HG03520 (cell line): ENCODE data around the gene C10orf71.
A peak's percentile ranks its signal among the peaks of the same experiment; 100 is the strongest.

Experiments
- ATAC-seq: cut with Tn5 transposase; IDR thresholded peaks from one replicate; pipeline ENCODE4 v1.9.1; 2021; ENCODE audit warnings: mild to moderate bottlenecking, moderate library complexity; ENCODE audit not compliant: unreplicated experiment

C10orf71 gene

DNA sequence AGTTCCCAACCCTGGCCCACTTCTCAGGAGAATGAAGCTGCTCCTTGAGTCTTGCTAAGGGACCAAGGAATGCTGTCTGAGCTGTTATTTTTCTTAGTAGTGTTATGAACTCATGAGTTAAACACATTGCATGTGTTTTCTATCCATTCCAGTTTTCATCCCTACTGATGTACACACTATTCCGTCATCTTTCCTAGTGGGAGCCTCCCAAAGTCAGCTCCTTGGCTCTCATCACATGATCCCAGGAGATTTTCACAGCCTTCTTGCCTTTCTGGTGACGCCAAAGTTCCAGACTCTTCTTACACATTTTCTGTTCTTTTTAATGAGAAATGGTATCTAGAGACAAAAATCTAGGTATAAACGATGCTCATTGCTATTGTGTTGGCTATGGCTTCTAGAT is 8.4 kb upstream of the C10orf71 start:
- no peak for ATAC-seq

DNA sequence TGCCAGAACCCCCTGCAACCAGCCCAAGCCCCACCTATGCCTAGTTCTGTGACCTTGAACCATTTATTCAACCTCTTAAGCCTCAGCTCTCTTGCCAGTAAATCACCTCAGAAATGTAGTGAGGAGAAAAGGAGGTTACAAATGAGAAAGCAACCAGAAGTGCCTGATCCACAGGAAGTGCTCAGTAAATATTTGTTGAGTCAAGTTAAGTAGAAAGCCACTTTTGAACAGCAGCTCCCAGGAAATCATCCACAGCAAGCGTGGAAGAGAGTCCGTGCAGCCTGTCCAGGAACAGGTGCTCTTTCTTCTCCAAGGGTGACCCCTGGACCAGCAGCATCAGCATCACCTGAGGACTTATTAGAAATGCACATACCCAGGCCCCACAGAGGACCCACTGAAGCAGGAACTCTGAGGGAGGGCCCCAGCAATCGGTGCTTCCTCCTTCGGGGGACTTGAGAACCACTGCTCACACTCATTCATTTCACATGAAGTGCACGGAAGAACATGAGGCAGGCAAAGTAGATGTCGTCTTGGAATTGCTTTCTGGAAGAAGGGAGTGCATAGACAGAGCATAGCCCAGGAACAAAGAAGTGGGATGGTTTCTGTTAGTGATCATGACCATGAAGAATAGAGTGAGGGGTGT is 6.3 kb upstream of the C10orf71 start:
- ATAC-seq, result no peak

DNA sequence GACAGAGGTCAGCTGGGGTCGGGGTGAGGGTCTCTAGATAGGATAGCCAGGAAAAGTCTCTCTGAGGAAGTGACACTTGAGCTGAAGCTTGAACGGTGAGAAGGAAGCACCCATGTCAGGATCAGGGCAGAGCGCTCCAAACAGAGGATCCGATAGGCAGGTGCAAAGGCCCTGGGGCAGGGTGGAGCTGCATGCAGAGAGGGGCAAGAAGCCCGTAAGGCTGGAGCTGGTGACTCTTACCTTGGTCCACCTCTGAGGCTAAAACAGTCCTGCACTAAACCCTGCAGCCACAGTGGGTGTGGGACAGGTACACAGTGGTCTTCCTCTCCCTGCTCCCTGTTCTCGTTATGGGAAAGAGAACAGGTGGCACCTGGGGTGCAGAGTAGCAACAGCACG is 5.8 kb upstream of the C10orf71 start:
- no peak for ATAC-seq

GRCh38 chr10:49294731-49295130 is 4.2 kb upstream of the C10orf71 start:
- no peak for ATAC-seq

GRCh38 chr10:49295297-49295696 is 3.7 kb upstream of the C10orf71 start:
- ATAC-seq, result no peak

DNA sequence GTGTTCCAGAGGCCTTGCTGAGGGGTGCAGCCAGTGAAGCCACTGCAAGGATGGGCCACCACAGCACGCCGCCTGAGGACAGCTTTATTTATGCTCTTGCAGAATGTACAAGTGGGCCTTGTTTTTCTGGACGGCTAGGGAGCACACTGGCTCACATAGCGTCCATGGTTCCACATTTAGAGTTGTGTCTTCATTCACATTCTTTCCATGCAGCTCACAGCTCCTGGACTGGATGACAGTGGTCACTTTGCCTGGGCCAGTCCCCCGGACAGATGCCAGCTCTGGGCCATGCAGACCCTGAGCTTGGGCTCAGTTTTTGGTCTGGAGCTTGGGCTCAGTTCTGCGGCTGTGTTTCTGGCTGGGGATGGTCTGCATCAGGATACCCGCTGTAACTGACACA is 2.6 kb upstream of the C10orf71 start:
- no peak for ATAC-seq

- ATAC-seq, result no peak
Measured at GRCh38 chr10:49296836-49297235, 2.1 kb upstream of the C10orf71 start.

DNA sequence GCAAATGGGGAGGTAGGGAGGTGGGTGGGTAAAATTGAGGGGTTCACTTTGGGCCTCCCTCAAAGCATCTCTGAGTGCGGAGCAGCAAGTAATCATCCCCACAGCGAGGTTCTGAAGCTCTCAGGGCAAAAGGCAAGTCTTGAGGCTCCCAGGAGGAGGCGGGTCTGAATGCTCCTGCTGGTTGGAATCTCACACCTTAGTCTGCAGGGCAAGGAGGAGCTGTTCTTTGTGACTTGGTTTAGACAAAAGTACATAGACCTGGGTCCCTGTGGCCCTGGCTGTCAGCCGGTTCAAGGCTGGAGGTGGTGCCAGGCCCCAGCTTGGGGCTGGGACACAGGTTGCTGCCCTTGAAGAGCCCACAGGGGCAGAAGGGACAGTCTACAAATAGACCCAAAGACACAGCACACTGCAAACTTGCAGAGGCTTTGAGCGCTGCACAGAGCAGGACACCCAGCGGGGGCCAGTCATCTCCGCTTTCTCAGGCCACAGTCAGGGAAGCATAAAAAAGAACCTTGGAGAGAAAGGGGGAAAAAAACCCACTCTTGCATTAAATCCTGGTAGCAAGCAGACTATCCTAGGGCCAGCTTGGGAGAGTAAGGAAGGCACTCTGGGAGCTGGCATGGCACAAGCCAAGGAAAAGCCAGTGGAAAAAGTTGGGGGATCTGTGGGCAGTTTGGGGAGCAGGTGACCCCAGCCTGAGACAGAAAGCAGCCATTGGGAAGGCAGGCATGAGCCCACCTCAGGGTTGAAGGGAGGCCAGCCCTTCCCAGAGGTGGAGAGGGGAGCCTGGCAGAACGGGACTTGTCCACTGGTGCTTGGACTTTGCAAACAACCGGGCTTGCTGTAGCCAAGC is 926 bp upstream of the C10orf71 start:
- no peak for ATAC-seq

DNA sequence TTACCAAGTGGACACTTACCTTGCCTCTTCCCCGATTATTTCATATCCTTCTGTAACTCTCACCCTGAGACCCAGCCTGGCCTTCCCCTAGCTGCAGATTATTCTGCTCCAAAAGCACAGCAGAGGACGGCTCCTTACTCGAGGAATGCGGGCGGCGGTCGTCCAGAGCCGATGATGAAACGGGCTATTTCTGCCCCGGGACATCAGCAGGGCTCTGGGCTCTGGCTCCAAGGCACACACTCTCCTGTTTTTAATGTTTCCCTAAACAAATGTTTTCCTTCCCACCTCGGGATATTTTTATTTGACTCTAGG is 343 bp upstream of the C10orf71 start:
- ATAC-seq, result no peak

DNA sequence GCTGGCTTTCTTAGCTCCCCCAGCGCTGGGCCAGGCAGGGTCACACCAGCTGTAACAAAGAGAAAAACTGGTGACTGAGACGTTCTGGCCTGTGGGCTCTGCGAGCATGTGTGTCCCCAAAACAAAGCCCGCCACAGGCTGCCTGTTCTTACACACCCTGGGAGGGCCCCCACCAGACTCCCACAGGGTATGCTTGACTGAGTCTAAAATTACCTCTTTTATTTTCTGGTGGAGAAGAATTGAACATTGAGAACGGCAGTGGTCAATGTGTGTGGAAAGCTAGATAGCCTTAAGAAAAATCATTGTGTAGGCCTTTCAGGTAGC is 808 bp downstream of the C10orf71 start:
- peak; percentile 51 for ATAC-seq

- peak; percentile 66 for ATAC-seq
Measured at GRCh38 chr10:49300140-49300974, 1.4 kb downstream of the C10orf71 start.

GRCh38 chr10:49301302-49301701 is 2.3 kb downstream of the C10orf71 start:
- ATAC-seq, result no peak

- no peak for ATAC-seq
Measured at GRCh38 chr10:49302088-49302487, 3.1 kb downstream of the C10orf71 start.

GRCh38 chr10:49303711-49304110 is 4.7 kb downstream of the C10orf71 start:
- no peak for ATAC-seq

DNA sequence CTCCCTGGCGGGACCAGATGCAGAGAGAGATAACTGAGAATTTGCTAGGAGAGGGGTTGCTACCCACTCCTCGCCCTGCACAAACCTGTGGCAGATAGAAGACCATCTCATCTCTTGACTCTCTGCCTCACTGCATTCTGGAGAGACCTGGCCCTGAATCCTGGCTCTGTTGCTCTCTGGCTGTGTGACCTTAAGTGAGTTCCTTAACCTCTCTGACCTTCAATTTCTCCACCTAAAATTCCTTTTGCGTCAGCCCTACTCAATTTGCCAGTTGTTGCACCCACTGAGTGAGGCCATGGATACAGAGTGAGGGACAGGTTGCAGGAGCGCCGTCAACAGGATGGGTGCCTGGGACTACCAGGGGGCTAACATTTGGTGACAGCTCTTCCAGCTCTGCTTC is 5.2 kb downstream of the C10orf71 start:
- no peak for ATAC-seq

GRCh38 chr10:49307921-49308320 is 9.0 kb downstream of the C10orf71 start:
- no peak for ATAC-seq

- no peak for ATAC-seq
Measured at GRCh38 chr10:49308881-49309280, 9.9 kb downstream of the C10orf71 start.

GRCh38 chr10:49309691-49310411 is 10.9 kb downstream of the C10orf71 start:
- ATAC-seq, result peak; percentile 45

- peak; percentile 30 for ATAC-seq
Measured at GRCh38 chr10:49310460-49310859, 11.5 kb downstream of the C10orf71 start.

GRCh38 chr10:49310901-49311554 is 12.1 kb downstream of the C10orf71 start:
- no peak for ATAC-seq
